ENCODE results near the gene PKNOX2.

Gene PKNOX2

GRCh38 chr11:125239585-125240560 lies 75.3 kb downstream of the PKNOX2 start:
- H3K4me1 Mint-ChIP-seq = no peaks in the 10 kb centered on the region
- H3K9me3 Mint-ChIP-seq = no peaks in the 10 kb centered on the region
- ATAC-seq (no peak), DNase-seq (no peak)
- H3K36me3 Mint-ChIP-seq (ENCODE audit: low read depth) = no peaks in the 10 kb centered on the region
- peaks cover 2% of the 10 kb centered on the region for H3K27me3 Mint-ChIP-seq
- no peak overlapping the region for H3K4me3 Mint-ChIP-seq
- H3K27ac Mint-ChIP-seq = no peak overlapping the region

DNA sequence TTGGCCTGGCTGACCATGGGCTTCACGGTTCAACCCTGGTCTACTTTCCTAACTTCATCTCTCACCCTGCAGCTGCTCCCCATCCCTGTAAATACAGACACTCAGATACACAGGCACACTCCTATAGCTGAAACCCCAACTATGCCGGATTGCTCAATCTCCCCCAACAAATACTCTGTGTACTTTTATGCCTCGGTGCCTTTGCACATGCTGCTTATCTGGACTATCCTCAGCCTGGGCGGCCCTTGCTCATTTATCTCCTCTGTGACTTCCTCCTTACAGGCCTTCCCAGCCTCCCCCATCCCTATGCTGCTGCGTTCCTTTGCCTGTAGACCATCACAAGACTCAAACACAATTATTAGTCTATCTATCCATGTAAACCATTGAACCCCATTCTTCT lies 76.6 kb downstream of the PKNOX2 start:
- DNase-seq (no peak), ATAC-seq (no peak)
- no peaks in the 10 kb centered on the region for H3K9me3 Mint-ChIP-seq
- H3K27ac Mint-ChIP-seq = no peak overlapping the region
- H3K36me3 Mint-ChIP-seq (ENCODE audit: low read depth) = no peaks in the 10 kb centered on the region
- H3K27me3 Mint-ChIP-seq = peaks cover 2% of the 10 kb centered on the region
- no peak overlapping the region for H3K4me3 Mint-ChIP-seq
- H3K4me1 Mint-ChIP-seq = no peaks in the 10 kb centered on the region

DNA sequence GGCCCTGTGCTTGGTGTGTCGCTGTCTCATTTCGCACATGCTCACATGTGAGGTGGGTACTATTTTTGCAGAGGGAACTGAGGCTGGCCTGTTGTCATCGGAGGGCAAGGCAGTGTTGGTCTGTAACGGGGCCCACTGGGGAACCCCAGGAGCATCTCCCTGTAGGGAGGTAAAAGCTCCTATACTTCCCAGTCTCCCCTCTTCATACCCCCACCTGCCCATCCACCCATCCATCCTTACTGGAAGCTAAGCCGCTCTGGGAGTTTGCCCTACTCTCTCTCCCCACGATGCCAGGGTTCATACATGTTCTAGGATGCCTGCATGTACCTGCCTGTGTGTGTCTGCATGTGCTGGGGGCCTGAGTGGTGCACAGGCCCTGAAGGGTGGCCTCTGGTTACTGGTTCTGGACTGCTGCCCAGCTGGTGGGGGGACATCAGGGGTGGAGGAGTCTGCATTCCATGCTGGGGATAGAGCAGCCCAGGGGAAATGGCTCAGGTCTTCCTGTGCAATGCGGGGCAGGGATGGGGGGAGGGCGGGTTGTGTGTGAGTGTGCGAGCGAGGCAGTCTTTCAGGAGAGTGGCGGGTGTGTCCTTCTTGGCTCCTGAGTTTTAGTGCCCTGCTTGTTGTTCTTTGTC lies 77.7 kb downstream of the PKNOX2 start:
- Mint-ChIP-seq H3K27ac (no peak overlapping the region), H3K27me3 (peaks cover 2% of the 10 kb centered on the region), H3K4me1 (no peaks in the 10 kb centered on the region), H3K4me3 (no peak overlapping the region), H3K9me3 (no peaks in the 10 kb centered on the region), H3K36me3 (ENCODE audit: low read depth) (no peaks in the 10 kb centered on the region)
- no peak for ATAC-seq
- DNase-seq = no peak

GRCh38 chr11:125244166-125244565 lies 79.6 kb downstream of the PKNOX2 start:
- DNase-seq (no peak), ATAC-seq (no peak)
- Mint-ChIP-seq H3K36me3 (ENCODE audit: low read depth) (no peaks in the 10 kb centered on the region), H3K27me3 (peaks cover 5% of the 10 kb centered on the region), H3K9me3 (no peaks in the 10 kb centered on the region), H3K27ac (no peak overlapping the region), H3K4me1 (no peaks in the 10 kb centered on the region), H3K4me3 (no peak overlapping the region)

DNA sequence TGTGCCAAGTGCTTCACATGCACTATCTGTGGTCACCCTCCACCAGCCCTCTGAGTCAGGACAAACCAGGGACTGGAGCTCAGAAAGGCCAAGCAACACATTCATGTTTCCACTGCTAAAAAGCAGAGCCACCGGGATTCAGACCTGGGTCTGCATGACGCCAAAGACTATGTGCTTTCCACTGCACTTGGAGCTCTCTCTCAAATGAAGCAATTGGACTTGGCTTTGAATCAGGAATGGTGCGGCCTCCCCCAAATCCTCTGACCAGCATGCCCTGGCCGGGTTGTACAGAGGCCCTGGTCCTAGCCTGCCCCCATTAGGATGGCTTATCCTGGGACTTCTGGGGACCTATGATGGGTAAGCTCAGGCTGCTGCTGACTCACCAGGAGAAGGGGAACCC lies 80.7 kb downstream of the PKNOX2 start:
- Mint-ChIP-seq H3K27me3 (peaks cover 5% of the 10 kb centered on the region), H3K4me3 (no peak overlapping the region), H3K36me3 (ENCODE audit: low read depth) (no peaks in the 10 kb centered on the region), H3K4me1 (no peaks in the 10 kb centered on the region), H3K9me3 (no peaks in the 10 kb centered on the region), H3K27ac (no peak overlapping the region)
- DNase-seq (no peak), ATAC-seq (no peak)

GRCh38 chr11:125247431-125247830 lies 82.9 kb downstream of the PKNOX2 start:
- Mint-ChIP-seq H3K27ac (no peak overlapping the region), H3K36me3 (ENCODE audit: low read depth) (no peaks in the 10 kb centered on the region), H3K4me3 (no peak overlapping the region), H3K27me3 (peaks cover 5% of the 10 kb centered on the region), H3K4me1 (no peaks in the 10 kb centered on the region), H3K9me3 (no peaks in the 10 kb centered on the region)
- no peak for ATAC-seq
- DNase-seq = no peak

DNA sequence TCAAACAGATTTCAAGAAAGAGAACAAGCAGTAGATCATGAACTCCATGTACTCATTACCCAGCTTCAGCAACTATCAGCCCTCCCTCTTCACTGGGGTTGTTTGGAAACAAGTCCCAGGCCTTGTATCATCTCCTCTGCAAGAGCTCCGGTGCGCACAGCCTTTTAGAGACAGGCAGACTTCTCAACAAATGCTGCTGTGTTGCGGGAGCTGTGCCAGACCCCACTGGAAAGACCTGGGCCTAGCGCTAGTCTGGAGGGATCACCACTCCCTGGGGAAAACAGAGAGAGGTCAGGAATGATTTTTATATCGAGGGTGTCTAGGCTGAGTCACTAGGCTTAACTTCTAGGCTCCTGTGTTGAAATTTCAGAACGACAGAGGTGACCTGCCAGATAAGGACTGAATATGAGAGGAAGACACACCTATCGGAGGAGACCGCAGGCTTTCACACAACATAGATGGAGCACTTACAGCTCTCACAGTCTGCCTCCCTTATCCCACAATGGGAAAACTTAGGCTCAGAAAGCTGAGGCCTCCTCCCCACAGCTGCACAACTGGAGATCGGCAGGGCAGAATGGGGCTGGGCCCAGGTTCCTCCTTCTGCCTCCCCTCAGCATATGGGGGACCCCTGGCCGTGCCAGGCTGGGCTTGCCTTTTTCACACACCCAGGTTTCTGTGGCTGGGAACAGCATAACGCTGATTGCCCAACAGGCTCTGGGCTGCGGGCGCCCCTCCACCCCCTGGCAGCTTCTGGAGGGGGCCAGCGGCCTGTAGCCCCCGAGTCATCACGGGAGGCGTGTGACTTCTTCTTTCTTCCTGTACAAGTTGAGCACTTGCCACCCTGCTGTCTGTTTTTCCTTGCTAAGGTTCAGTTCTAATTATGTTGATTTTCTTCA lies 86.0 kb downstream of the PKNOX2 start:
- no peaks in the 10 kb centered on the region for H3K4me1 Mint-ChIP-seq
- H3K27ac Mint-ChIP-seq = no peak overlapping the region
- no peak for ATAC-seq
- DNase-seq = no peak
- no peak overlapping the region for H3K4me3 Mint-ChIP-seq
- H3K36me3 Mint-ChIP-seq (ENCODE audit: low read depth) = no peaks in the 10 kb centered on the region
- H3K27me3 Mint-ChIP-seq = peaks cover 5% of the 10 kb centered on the region
- no peaks in the 10 kb centered on the region for H3K9me3 Mint-ChIP-seq

- H3K4me3 Mint-ChIP-seq = no peak overlapping the region
- no peaks in the 10 kb centered on the region for H3K9me3 Mint-ChIP-seq
- ATAC-seq (no peak), DNase-seq (no peak)
- H3K27ac Mint-ChIP-seq = no peak overlapping the region
- no peaks in the 10 kb centered on the region for H3K36me3 Mint-ChIP-seq (ENCODE audit: low read depth)
- H3K27me3 Mint-ChIP-seq = peaks cover 5% of the 10 kb centered on the region
- H3K4me1 Mint-ChIP-seq = no peaks in the 10 kb centered on the region
Observed at GRCh38 chr11:125251214-125251545, 86.6 kb downstream of the PKNOX2 start.

DNA sequence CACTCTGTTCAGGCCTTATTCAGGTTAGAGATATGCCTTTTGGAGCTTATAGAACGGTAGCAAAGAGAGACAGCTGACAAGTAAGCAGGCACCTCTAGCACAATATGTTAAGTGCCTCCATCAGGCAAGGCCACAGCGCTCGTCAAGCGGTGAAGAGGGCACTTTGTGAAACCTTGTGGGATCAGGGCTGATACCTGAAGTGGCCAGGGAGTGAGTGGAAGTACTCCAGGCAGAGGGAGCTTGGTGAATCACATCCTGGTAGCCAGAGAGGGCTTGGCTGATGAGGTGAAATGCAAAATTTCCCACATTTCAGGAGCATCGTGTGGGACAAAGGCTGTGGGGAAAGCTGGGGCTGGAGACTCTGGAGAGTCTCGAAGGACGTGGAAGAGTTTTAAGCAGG lies 87.4 kb downstream of the PKNOX2 start:
- no peaks in the 10 kb centered on the region for H3K9me3 Mint-ChIP-seq
- H3K27me3 Mint-ChIP-seq = peaks cover 5% of the 10 kb centered on the region
- DNase-seq (no peak), ATAC-seq (no peak)
- H3K4me1 Mint-ChIP-seq = no peaks in the 10 kb centered on the region
- H3K4me3 Mint-ChIP-seq = no peak overlapping the region
- H3K36me3 Mint-ChIP-seq (ENCODE audit: low read depth) = no peaks in the 10 kb centered on the region
- H3K27ac Mint-ChIP-seq = no peak overlapping the region

GRCh38 chr11:125253289-125253688 lies 88.7 kb downstream of the PKNOX2 start:
- no peak overlapping the region for H3K27ac Mint-ChIP-seq
- H3K4me1 Mint-ChIP-seq = no peaks in the 10 kb centered on the region
- no peak for ATAC-seq
- DNase-seq = no peak
- no peak overlapping the region for H3K4me3 Mint-ChIP-seq
- no peaks in the 10 kb centered on the region for H3K36me3 Mint-ChIP-seq (ENCODE audit: low read depth)
- H3K9me3 Mint-ChIP-seq = no peaks in the 10 kb centered on the region
- no peaks in the 10 kb centered on the region for H3K27me3 Mint-ChIP-seq

GRCh38 chr11:125253795-125254525 lies 89.4 kb downstream of the PKNOX2 start:
- Mint-ChIP-seq H3K4me3 (no peak overlapping the region), H3K27me3 (no peaks in the 10 kb centered on the region), H3K4me1 (no peaks in the 10 kb centered on the region), H3K36me3 (ENCODE audit: low read depth) (no peaks in the 10 kb centered on the region), H3K27ac (no peak overlapping the region), H3K9me3 (no peaks in the 10 kb centered on the region)
- ATAC-seq (no peak), DNase-seq (no peak)

GRCh38 chr11:125256541-125257189 lies 92.1 kb downstream of the PKNOX2 start:
- no peaks in the 10 kb centered on the region for H3K9me3 Mint-ChIP-seq
- peaks cover under 1% of the 10 kb centered on the region for H3K27me3 Mint-ChIP-seq
- no peaks in the 10 kb centered on the region for H3K4me1 Mint-ChIP-seq
- no peaks in the 10 kb centered on the region for H3K36me3 Mint-ChIP-seq (ENCODE audit: low read depth)
- no peak overlapping the region for H3K27ac Mint-ChIP-seq
- ATAC-seq (no peak), DNase-seq (no peak)
- no peak overlapping the region for H3K4me3 Mint-ChIP-seq

GRCh38 chr11:125257190-125257579 lies 92.6 kb downstream of the PKNOX2 start:
- DNase-seq (no peak), ATAC-seq (no peak)
- H3K27me3 Mint-ChIP-seq = peaks cover 6% of the 10 kb centered on the region
- no peak overlapping the region for H3K4me3 Mint-ChIP-seq
- no peaks in the 10 kb centered on the region for H3K9me3 Mint-ChIP-seq
- H3K27ac Mint-ChIP-seq = no peak overlapping the region
- H3K4me1 Mint-ChIP-seq = no peaks in the 10 kb centered on the region
- H3K36me3 Mint-ChIP-seq (ENCODE audit: low read depth) = no peaks in the 10 kb centered on the region

- Mint-ChIP-seq H3K4me1 (no peaks in the 10 kb centered on the region), H3K27me3 (peaks cover 10% of the 10 kb centered on the region), H3K36me3 (ENCODE audit: low read depth) (no peaks in the 10 kb centered on the region), H3K4me3 (no peak overlapping the region), H3K27ac (no peak overlapping the region), H3K9me3 (no peaks in the 10 kb centered on the region)
- DNase-seq (no peak), ATAC-seq (no peak)
Observed at GRCh38 chr11:125257751-125258150, 93.2 kb downstream of the PKNOX2 start.
